OCI-LY7 (cell line): ENCODE results near the gene FRMPD4.

Experiments used
- EZH2phosphoT487 ChIP-seq: fragments of 200-600 bp; sonication (generic); IDR thresholded peaks from 2 replicates; pipeline ENCODE4 v1.6.1; 2018; ENCODE audit warnings: low read depth, borderline replicate concordance, mild to moderate bottlenecking, mixed run types, antibody characterized with exemption, low read length, moderate library complexity, mixed read lengths
- TF ChIP-seq, protein P1 (sequence below): fragments of 200-600 bp; sonication (generic); conservative IDR thresholded peaks from 2 replicates; pipeline ENCODE4 v1.5.1; 2014; ENCODE audit warnings: mild to moderate bottlenecking, antibody characterized with exemption, low read length, moderate library complexity, mixed read lengths

DNA sequence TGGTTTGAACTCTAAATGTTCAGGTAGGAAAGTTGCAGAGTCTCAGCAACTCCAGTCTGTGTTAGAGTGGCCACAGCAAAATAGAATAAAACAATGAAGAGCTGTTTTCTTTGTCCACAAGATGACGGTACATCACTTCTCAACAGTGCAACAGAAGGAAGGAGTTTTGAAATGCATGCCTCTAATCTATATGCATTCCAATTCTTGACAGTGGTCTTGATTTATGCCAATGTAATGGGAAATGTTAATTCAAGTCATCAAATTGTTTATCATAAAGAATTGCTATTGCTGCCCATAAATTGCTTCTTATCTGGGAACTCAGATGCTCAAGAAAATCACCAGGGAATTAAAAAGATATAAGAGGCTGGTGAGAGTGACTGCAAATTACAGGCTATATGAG, 457.4 kb downstream of the FRMPD4 start:
- TF ChIP-seq, protein P1, sequence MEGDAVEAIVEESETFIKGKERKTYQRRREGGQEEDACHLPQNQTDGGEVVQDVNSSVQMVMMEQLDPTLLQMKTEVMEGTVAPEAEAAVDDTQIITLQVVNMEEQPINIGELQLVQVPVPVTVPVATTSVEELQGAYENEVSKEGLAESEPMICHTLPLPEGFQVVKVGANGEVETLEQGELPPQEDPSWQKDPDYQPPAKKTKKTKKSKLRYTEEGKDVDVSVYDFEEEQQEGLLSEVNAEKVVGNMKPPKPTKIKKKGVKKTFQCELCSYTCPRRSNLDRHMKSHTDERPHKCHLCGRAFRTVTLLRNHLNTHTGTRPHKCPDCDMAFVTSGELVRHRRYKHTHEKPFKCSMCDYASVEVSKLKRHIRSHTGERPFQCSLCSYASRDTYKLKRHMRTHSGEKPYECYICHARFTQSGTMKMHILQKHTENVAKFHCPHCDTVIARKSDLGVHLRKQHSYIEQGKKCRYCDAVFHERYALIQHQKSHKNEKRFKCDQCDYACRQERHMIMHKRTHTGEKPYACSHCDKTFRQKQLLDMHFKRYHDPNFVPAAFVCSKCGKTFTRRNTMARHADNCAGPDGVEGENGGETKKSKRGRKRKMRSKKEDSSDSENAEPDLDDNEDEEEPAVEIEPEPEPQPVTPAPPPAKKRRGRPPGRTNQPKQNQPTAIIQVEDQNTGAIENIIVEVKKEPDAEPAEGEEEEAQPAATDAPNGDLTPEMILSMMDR: no peak
- TF ChIP-seq EZH2phosphoT487: no peak
